GM21526 (cell line): ENCODE measurements around the gene ITPR3.
A peak's percentile ranks its signal among the peaks of the same experiment; 100 is the strongest.
"Not testable (repeated sequence)": the region's sequence is repeated elsewhere in the genome, so short reads cannot be mapped to it uniquely, and the experiment has no call there.

ENCODE experiments used
- ATAC-seq: cut with Tn5 transposase; IDR thresholded peaks from one replicate; pipeline ENCODE4 v1.9.1; 2021; ENCODE audit warnings: moderate library complexity; ENCODE audit not compliant: unreplicated experiment, low FRiP score

Gene ITPR3

DNA sequence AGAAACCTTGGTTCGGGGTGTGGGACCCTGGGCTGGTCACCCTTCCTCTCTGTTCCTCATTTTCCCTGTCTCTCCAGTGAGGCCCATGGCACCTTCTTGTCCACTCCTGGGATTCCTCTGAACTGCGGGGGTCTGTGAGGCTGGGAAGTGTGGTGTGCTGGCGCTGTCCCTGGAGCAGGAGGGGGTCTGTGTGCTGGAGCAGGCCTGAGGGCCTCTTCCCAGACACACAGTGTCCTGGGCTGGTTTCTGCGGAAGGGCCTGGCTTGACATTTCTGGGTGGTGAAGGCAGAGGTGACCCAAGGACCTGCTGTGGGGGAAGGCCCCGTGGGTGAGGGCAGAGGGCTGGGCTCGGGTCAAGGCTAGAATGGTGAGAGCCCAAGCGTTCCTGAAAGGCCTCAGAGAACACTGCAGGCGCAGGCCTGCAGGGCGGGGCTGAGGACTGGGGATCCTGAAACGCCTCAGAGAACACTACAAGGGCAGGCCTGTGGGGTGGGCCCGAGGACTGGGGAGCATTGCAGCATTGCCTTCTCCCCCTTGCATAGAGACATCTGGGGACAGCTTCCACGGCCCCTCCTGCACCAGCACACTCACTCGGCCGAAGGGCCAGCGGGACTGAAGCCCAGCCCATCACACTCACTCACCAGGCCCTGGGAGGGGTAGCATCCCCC is 30.5 kb upstream of the ITPR3 start:
- no peak for ATAC-seq

DNA sequence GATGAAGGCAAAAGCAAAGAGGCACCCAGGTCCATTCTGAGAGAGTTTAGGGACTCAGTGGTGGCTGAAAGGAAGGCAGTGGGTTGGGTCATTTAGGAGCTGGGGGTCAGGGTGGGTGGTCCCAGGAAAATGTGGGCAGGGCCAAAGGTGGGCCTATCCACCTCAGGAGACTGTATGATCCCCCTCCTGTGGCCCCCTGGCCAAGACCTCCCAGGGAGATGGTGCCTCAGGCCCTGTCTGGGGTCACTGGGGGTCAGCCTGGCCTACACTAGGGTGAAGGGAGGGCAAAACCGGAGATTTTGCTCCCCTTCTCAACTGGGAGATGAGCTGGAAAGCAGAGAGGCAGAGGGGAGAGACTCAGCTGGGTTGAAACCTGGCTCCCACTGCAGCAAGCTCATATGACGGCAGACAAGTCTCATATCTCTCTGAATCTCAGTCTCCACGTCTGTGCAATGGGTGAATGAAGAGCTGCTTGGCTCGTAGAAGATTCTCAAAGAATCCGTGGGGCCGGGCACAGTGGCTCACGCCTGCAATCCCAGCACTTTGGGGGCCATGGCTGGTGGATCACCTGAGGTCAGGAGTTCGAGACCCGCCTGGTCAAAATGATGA is 29.6 kb upstream of the ITPR3 start:
- no peak for ATAC-seq

DNA sequence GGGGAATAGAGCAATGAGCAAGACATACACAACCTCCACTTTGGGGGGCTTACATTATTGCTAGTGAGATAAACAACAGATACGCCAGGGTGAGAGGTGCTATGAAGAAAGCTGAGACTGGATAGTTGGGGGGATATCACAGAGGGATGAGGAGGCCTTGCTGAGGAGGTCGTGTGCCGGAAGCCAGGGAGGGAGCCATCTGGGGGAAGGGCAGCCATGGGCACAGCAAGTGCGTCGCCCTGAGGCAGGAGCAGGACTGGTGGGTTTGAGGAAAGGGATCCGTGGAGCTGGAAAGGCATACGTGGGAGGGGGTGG is 28.9 kb upstream of the ITPR3 start:
- ATAC-seq: no peak

DNA sequence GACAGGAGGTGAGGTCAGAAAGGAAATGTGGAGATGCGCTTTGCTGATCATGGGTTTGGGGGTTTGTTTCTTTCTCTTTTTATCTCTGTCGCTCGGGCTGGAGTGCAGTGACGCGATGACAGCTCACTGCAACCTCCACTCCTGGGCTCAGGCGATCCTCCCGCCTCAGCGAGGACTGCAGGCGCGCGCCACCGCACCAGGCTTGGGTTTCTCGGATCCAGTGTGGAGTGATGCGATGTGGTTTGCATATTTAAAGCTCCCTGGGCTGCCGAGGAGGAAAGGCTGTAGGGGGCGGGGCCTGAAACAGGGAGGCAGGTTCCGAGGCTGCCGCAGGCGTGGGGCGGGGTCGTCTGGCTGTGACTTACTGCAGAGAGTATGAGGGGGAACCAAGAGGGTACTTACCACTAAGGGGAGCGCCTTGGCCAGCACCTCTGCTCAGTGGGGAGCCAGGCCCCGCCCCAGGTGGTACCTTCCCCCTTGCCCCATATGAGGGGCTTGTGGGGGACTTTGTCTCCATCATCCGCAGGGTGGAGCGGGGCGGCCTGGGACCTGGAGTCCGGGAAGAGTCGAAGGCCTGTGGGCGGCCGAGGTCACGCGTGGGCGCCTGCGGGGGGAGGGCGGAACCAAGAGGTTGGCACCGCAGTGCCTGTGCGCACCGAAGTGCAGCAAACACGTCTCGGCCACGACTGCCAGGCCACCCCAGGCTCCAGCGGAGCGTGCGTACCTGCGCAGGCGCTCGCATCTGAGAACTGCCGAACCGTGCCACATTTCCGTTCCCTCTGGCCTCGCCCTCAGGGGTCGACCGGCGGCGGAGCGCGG is 28.3 kb upstream of the ITPR3 start:
- ATAC-seq: peak; percentile 51

DNA sequence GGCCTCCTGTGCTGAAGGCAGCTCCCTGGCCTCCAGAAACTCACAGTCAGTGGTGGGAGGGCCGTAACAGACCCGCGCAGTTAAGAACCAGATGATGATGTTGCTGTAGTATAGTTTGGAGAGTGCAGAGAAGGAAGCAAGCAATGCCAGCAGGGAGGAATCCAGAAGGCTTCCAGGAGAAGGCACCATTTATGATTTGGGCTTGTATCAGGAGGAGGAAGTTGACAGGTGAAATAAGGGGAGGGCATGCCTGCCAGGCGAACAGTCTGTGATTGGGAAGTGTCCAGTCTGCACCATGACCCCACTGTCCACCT is 27.8 kb upstream of the ITPR3 start:
- no peak for ATAC-seq

DNA sequence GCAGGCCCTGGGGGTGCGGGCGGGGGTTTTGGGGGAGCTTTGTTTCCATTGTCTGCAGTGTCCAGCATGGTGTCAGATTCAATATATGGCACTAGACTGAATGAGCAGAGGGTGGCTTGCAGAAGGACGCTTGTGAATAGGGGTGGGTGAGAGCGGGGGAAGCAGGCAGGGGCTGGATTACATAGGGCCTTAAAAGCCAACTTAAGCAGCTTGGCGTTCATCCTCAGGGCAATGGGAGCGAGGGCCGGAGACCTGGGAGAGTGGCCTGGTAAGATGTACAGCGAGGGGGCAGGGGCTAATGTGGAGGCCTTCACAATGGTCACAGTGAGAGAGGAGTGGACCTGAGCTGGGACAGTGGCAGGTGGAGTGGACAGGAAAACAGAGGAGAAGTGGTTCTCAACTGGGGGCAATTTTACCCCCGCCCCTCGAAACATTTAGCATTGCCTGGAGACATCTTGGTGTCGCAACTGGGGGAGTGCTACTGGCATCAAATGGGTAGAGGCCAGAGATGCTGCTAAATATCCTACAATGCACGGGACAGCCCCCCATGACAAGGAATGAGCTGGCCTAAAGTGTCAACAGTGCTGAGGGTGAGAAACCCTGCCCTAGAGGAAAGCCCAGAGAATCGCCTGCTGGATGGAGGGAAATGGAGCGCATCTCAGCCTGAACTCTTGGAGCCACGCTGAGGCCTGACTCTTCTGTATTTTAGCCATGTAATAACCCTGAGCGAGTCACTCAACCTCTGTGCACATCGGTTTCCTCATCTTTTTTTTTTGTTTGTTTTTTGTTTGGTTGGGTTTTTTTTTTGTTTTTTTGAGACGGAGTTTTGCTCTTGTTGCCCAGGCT is 25.9 kb upstream of the ITPR3 start:
- ATAC-seq: no peak

DNA sequence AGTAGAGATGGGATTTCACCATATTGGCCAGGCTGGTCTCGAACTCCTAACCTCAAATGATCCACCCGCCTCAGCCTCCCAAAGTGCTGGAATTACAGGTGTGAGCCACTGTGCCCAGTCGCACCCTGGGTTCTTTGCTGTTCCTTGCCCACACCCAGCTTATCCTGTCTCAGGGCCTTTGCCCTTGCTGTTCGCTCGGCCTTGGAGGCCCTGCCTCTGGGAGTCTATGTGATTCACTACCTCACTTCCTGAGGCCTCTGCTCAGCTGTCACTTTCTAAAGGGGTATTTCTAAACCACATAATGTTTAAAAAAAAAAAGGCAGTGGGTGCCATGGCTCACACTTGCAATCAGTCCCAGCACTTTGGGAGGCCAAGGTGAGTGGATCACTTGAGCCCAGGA is 24.2 kb upstream of the ITPR3 start:
- ATAC-seq: not testable (repeated sequence)

DNA sequence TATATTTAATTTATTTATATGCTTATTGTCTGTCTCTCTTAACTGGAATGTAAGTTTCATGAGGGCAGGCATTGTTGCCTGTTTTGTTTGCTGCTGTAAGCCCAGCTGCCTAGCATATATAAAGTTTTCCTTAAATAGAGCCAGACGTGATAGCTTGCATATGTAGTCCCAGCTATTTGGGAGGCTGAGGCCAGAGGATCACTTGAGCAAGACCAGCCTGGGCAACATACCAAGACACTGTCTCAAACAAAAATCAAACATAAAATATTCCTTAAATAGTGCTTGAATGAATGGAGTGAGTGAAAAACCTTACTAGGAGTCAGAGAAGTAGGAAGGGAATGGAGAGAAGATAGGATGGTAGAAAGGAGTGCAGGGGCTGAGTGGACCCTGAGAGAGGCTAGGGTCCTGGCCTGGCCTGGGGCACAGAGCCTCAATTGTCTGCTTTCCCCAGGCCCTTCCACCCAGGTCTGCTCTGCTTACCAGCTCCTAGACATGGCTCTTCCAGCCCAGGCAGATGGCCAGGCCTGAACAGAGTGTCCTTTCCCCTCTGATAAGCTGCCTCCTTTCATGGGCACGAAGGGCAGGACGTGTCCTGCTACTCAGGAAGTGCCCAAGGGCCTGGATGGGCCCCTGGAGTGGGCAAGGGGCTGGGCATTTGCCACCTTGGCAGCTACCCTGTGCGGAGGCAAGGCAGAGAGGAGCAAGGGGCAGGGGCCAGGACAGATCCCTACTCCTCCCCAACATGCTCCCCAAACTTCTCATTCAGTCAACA is 23.4 kb upstream of the ITPR3 start:
- no peak for ATAC-seq

DNA sequence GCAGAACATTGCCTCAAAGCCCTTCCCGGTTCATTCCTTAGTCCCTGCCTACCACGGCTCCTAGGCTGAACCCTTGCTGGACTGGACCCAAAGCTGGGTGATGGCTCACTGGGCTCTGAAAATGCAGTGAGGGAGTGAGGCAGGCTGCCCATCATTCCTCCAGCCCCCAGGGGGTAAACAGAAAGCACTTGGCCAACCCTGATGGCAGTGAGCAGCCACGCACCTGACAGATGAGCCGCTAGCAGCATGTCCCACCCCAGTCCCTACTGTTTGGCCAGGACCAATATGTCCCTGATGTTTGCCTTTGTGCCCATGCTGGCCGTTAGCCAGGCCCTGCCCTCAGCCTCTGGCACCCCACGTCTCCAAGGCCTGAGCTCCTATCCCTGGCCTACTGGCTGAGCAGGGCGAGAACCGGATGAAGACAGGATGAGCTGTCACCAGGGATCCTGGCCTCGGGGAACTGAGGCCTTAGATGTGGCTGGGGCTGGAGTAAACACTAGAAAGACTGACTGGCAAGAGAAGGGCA is 21.6 kb upstream of the ITPR3 start:
- ATAC-seq: no peak

DNA sequence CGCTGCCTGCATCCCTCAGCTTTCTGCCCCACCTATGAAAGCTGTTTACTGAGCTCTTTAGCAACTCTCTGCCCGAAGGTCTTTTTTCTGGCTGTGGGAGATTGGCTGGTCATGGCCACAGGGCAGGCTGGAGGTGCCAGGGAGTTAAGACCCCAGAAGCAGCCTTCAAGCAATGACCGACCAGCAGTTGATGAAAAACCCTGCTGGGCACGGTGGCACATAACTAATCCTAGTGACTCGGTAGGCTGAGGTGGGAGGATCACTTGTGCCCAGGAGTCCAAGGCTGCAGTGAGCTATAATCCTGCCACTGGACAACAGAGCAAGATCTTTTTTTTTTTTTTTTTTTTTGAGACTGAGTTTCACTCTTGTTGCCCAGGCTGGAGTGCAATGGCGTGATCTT is 20.4 kb upstream of the ITPR3 start:
- ATAC-seq: no peak

DNA sequence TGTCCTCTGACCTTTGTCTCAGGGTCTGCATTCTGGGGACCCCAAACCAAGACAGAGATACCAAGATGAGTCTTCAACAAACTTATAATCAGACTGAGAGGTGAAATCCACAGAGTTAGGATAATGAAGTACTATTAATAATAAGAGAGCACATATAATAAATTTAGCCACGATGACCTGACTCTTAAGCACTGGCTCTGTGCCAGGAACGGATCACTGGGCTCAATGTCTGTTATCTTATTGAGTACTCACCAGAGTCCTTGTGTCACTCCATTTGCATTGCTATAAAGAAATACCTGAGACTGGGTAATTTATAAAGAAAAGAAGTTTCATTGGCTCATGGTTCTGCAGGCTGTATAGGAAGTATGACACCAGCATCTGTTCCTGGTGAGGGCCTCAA is 18.9 kb upstream of the ITPR3 start:
- no peak for ATAC-seq

DNA sequence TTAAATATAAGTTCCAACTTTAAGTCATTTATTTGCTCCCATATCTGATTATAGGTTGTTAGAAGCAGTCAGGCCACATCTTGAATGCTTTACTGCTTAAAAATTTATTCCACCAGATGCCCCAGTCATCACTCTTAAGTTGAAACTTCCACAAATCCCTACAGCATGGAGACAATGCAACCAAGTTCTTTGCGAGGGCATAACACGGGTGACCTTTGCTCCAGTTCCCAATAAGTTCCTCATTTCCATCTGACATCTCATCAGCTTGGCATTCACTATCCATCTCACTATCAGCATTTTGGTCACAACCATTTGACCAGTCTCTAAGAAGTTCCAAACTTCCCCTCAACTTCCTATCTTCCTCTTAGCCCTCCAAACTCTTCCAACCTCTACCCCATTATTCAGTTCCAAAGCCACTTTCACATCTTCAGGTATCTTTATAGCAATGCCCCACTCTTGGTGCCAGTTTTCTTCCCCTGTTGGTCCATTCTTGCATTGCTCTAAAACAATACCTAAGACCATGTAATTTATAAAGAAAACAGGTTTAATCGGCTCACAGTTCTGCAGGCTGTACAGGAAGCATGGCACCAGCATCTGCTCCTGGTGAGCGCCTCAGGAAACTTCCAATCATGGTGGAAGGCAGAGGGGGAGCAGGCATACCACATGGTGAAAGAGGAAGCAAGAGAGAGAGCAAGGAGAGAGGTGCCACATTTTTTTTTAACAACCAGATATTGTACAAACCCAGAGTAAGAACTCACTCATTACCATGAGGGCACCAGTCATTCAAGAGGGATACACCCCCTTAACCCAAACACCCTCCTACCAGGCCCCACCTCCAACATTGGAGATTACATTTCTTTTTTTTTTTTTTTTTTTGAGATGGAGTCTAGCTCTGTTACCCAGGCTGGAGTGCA is 15.9 kb upstream of the ITPR3 start:
- no peak for ATAC-seq

DNA sequence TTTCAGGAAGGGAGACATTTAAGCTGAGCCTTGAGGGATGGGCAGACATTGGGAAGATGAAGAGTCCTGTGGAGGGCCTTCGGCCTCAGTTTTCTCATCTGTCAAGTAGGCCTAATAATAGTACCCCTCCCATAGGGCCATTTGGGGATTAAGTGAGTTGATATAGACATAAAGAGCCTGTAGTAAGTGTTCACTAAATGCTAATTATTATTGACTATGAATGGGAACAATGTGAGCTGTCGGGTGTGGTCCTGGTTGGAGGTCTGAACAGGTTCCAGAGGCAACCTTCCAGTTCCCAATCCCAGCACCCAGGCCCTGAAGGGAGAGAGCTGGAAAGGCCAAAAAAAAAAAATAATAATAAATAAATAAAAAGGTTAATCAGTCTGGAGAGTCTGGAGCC is 14.5 kb upstream of the ITPR3 start:
- ATAC-seq: no peak

DNA sequence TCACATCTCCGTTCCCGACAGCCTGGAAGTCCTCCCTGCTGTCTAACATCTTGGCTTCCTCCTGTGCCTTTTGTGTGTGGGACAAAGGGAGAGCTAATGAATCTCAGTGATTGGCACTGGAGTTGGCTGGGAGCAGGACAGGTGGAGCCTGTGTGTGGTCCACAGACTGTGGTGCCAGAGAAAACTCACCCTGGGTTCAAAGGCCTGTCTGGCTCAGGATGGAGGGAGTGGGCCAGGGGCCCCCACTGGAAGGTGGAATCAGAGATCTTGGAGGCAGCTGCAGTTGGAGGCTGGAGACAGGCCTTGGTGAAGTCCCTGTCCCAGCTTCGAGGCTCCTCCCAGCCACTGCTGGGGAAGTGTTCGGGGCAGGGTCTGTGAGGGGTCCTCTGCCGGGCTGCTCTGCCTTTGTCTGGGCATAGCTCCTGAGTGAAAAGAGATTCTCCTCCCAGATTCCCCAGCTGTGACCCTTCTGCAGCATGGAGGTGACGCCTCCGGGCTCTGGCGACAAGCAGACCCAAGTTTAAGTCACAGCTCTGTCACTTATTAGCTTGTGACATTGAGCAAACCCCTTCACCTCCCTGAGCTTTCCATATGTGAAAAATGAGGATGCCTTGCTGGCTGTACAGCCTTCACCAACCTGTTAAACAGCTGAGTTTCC is 13.9 kb upstream of the ITPR3 start:
- no peak for ATAC-seq

DNA sequence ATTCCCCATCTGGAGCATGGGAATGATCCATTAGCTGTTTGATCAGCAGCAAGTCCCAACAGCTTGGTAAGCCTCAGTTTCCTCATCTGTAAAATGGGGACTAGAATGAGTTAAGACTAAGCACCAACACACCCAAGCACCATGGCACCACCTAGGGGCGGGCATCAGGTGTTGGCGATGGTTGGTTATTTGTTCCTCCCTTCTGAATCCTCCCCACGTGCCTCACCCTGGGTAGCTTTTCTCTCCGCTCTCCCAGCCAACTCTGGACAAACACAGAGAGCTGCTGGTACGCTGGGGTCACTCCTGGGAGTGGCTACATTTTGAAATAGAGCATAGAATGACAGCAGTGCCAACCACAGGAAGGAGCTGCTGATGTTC is 13.3 kb upstream of the ITPR3 start:
- ATAC-seq: no peak

DNA sequence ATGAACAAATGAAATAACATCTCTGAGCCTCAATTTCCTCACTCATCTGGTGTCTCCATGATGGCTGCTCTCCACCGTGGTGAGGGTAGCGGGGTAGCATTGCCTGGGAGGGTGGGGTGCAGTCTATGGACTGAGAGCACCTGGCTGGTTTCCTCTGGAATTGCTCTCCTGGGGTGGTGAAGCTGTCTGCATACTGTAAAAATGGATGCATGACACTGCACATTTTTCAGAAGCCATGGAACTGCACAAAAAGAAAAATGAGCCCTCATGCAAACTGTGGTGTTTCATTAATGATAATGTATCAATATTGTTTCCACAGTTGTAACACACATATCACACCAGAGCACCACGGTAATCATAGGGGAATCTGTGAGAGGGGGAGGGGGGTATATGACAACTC is 12.1 kb upstream of the ITPR3 start:
- ATAC-seq: no peak

DNA sequence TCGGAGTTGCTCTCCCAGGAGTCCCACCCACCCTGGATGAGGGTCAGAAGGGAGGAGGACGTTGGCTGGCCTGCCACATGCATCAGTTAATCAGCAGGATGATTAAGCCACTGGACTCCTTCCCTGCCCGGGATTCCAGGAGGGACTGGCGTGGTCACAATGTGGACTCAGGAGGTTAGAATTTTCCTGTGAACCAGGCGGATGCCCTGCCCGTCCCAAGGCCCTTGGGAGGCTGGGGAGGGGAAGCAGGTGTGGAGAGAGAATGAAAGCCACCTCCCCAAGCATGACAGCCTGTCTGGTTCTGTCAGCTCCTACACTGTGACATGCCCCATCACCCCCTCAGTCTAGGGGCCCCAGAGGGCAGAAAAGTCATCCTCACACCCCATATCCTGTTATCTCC is 11.6 kb upstream of the ITPR3 start:
- no peak for ATAC-seq

DNA sequence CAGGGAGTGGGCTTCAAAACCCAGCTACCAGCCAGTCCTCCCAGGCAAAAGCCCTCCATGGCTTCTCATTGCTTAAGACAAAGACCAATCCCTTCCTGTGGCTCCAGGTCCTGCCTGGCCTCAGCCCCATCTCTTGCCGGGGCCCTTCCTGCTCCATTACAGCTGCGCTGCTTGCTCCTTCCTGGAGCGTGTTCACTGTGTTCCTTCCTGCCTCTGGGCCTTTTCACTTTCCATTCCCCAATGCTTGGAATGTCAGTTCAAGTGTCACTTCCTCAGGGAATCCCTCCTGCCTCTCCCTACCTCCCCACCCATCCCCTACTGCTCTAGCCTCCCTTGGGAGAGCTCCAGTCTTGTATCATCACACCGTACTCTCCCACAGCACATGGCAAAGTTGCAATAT is 11.1 kb upstream of the ITPR3 start:
- no peak for ATAC-seq
